Adrenal gland (tissue), 5 donors: Measurements from ENCODE around the gene YY1.

Experiments used
- CTCF ChIP-seq, 6 experiments: fragments of 450-650 bp in 4 of 6; fragments of 200-600 bp in 2 of 6; sonication (generic) in 1 of 6; IDR thresholded peaks; 1 replicate in 5 of 6; 2 replicates in 1 of 6; pipeline versions ENCODE4 v1.5.1 to v1.8.0; 2016 to 2021; ENCODE audit warnings: antibody characterized with exemption in 6 of 6, mild to moderate bottlenecking in 2 of 6, moderate library complexity in 1 of 6
- POLR2A ChIP-seq, 2 donors: fragments of 450-650 bp; IDR thresholded peaks; one replicate each; pipeline ENCODE4 v1.6.1; 2017; ENCODE audit warnings: antibody characterized with exemption in 2 of 2, mild to moderate bottlenecking in 2 of 2, moderate library complexity in 1 of 2
- donor health status: DM: no; HTN: no; CAD: no.

- no peak for TF ChIP-seq CTCF (IDR thresholded peaks at IDR 0.05)
- TF ChIP-seq POLR2A (IDR thresholded peaks at IDR 0.05) = no peak
Observed at GRCh38 chr14:100328495-100329163, 89.7 kb downstream of the YY1 start.
